HUES6 (cell line): ENCODE results near the gene RAB40C.

Source experiments
- H3K27ac ChIP-seq: 2 replicates; pipeline ENCODE4 v1.7.0; 2013; ENCODE audit warnings: low read depth, mild to moderate bottlenecking, low read length, inconsistent platforms
- H3K27me3 ChIP-seq: 2 replicates; pipeline ENCODE4 v1.6.1; 2013; ENCODE audit warnings: low read length; ENCODE audit not compliant: control insufficient read depth, insufficient read depth
- H3K36me3 ChIP-seq: 2 replicates; pipeline ENCODE4 v1.6.1; 2013; ENCODE audit warnings: low read length; ENCODE audit not compliant: control insufficient read depth, insufficient read depth
- H3K4me1 ChIP-seq: 2 replicates; pipeline ENCODE4 v1.6.1; 2013; ENCODE audit warnings: low read length; ENCODE audit not compliant: control insufficient read depth, insufficient read depth
- H3K4me3 ChIP-seq: 2 replicates; pipeline ENCODE4 v1.5.1; 2013; ENCODE audit warnings: low read depth, low read length
- H3K9ac ChIP-seq: one replicate; pipeline ENCODE4 v1.6.1; 2013; ENCODE audit warnings: mild to moderate bottlenecking, low read length
- H3K9me3 ChIP-seq: 2 replicates; pipeline ENCODE4 v1.6.1; 2013; ENCODE audit warnings: low read depth, low read length; ENCODE audit not compliant: control insufficient read depth, insufficient read depth

Gene RAB40C

DNA sequence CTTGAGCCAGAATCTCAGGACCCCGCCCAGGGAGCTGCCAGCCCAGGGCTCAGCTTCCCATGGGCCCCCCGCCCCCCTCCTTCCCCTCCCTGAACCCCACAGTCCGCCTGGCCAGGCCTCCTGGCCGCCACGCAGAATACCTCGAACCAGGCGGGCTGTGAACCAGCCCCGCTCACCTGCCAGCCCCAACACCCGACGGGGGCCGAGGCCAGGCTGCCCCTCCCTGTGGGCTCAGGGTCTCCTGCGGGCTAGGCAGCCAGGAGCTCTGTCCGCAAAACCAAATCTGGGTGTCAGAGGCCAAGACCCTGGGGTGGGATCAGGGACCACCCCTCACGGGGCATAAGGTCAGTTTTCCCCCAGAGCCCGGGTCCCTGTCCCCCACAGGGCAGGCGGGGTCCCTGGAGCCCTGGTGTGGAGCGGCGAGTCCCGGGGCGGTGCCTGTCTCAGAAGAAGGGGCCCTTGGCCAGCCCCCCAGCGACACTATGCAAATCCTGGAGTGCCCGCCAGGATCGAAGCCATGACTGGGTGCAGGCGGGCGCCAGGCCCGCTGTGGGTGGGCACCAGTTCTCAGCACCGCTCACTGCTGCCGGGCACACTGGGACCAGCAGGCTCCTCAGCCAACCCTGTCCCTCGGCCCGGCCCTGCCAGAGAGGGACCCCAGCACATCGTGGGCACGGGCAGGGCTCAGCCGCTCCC lies 36.1 kb upstream of the RAB40C start:
- H3K36me3 ChIP-seq: peaks cover 27% of the 10 kb centered on the region
- H3K9ac ChIP-seq: no peak overlapping the region
- H3K27me3 ChIP-seq: peaks cover 15% of the 10 kb centered on the region
- no peaks in the 10 kb centered on the region for H3K9me3 ChIP-seq
- no peaks in the 10 kb centered on the region for H3K4me1 ChIP-seq
- no peak overlapping the region for H3K27ac ChIP-seq
- no peak overlapping the region for H3K4me3 ChIP-seq

DNA sequence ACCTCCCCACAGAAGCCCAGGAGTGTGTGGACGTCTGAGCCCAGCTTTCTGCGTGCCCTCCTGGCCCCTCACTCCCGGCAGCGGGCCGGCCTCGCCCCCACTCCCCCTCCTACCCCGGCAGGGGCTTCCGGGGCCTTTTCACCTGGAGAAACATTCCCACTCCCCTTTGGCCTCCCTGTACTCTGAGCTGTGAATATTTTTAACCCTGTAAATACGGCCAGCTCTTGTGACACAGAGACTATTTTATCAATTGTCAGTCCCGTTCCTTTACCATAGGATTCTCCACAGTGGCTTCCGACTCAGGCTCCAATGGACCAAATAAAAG lies 35.6 kb upstream of the RAB40C start:
- no peak overlapping the region for H3K4me3 ChIP-seq
- no peak overlapping the region for H3K9ac ChIP-seq
- H3K36me3 ChIP-seq: peaks cover 26% of the 10 kb centered on the region

DNA sequence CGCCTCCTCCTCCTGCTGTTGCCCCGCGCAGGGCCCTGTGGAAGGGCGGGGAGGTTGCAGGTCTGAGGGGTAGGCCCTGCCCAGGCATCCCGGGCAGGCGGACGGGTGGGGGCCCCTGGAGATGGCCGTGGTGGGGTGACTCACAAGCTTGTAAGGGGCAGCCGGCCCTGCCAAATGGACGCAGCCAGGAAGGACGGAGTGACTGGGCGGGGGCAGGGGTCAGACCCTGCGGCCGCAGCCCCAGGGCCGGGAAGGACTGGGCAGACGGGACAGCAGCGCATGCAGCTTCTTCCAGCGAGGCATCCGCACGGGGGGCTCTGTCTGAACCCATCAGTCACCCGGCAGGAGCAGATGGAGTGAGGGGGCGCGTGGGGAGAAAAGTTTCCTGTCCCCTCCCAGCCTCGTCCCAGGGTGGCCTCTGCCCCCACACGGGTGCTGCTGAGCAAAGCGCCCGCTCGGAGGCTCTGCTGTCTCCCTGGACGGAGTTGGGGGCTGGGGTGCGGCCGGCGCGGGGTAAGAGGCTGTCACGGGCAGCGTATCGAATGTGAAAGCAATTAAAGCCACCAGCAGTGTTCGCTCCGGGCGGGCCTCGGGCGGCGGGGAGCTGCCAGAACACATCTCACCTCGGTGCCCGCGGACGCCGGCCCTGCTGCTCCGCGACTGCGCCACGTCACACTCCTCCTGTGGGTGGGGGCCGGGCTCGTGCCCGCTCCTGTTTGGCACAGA lies 35.1 kb upstream of the RAB40C start:
- Histone ChIP-seq H3K27ac (no peak overlapping the region), H3K4me1 (peaks cover 5% of the 10 kb centered on the region; the same call in 1 of the 2 replicates), H3K9me3 (no peaks in the 10 kb centered on the region), H3K27me3 (peaks cover 25% of the 10 kb centered on the region), H3K36me3 (peaks cover 24% of the 10 kb centered on the region), H3K4me3 (no peak overlapping the region), H3K9ac (no peak overlapping the region)

More for the DNA sequence above, 35.6 kb upstream of the RAB40C start:
- Histone ChIP-seq H3K9me3 (no peaks in the 10 kb centered on the region), H3K27me3 (peaks cover 20% of the 10 kb centered on the region), H3K4me1 (peaks cover under 1% of the 10 kb centered on the region; the same call in 1 of the 2 replicates), H3K27ac (no peak overlapping the region)

DNA sequence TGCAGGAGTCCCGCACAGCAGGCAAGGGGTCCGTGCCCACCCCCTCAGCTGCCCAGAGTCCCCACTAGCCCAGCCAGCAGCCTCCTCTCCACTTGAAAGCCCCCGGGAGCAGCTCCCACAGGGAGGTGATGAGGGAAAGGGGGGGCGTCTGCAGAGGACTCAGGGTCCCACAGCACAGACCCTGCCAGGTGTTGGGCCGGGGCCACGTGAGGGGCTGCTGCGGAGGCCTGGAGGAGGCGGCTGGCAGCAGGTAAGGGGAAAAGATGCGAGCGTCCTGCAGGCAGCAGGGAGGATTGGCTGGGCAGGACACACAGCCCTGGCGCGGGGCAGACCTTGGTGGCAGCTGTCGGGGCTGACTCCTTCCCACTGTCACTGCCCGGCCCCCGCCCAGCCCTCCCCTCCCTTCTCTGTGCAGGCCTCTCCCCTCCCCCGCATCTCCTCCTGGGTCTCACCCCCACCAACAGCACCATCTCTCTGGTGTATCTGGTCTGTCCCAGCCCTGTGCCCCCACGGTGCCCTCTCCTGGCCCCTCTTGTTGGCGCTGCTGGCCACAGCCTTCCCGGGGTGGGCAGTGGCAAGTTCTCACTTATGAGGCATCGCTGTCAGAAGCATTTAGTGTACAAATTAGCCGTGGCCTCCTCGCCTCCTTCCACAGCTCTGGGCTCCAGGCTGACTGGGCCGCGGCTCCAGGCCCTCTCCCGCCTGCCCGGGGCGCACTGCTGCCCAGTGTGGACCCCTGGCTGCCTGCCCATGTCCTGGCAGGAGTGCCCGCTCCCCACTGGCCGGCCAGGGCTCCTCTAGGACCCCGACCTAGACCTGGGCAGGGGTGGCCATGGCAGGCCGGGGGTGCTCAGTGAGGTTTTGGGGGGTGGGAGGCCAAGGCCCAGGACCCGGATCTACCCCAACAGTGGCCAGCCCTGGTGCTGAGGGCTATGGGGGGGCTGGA lies 34.1 kb upstream of the RAB40C start:
- no peak overlapping the region for H3K4me3 ChIP-seq
- peaks cover 5% of the 10 kb centered on the region; the same call in 1 of the 2 replicates for H3K4me1 ChIP-seq
- H3K27me3 ChIP-seq: peaks cover 32% of the 10 kb centered on the region
- H3K9me3 ChIP-seq: no peaks in the 10 kb centered on the region
- no peak overlapping the region for H3K27ac ChIP-seq
- peaks cover 22% of the 10 kb centered on the region for H3K36me3 ChIP-seq
- H3K9ac ChIP-seq: no peak overlapping the region

DNA sequence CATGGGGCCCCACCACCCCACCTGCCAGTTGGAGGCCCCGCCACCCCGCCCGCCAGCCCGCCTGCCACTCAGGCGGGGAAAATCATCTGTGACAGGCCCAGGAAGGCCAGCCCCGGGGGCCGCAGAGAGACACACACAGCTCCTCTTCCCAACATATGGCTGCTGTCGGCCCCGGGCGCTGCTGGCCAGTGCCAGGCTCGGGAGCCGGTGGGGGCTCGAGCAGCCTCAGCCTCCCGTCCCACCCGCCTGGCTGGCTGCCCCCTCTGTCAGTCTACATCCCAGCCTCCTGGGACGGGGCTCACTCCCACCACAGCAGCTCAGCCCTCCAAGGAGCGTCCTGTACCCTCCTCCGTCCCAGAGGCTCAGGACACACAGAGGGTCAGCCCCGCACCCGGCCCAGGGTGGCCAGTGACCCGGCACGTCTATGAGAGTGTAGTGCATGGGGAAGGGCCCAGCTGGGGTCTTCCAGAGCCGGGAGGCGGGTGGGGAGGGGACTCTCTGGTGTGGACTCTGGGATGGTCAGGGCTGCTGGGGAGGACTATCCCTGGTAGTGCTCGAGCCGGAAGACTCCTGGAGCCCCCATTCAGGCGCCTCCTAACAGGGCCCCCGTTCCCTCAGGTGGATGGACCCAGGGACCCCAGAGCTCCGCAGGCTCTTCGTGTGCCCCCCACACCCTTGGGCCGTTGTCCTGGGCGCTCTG lies 33.2 kb upstream of the RAB40C start:
- no peak overlapping the region for H3K27ac ChIP-seq
- H3K27me3 ChIP-seq: peaks cover 41% of the 10 kb centered on the region
- H3K36me3 ChIP-seq: peaks cover 17% of the 10 kb centered on the region
- H3K9me3 ChIP-seq: no peaks in the 10 kb centered on the region
- H3K9ac ChIP-seq: no peak overlapping the region
- H3K4me1 ChIP-seq: peaks cover 5% of the 10 kb centered on the region; the same call in 1 of the 2 replicates
- no peak overlapping the region for H3K4me3 ChIP-seq

DNA sequence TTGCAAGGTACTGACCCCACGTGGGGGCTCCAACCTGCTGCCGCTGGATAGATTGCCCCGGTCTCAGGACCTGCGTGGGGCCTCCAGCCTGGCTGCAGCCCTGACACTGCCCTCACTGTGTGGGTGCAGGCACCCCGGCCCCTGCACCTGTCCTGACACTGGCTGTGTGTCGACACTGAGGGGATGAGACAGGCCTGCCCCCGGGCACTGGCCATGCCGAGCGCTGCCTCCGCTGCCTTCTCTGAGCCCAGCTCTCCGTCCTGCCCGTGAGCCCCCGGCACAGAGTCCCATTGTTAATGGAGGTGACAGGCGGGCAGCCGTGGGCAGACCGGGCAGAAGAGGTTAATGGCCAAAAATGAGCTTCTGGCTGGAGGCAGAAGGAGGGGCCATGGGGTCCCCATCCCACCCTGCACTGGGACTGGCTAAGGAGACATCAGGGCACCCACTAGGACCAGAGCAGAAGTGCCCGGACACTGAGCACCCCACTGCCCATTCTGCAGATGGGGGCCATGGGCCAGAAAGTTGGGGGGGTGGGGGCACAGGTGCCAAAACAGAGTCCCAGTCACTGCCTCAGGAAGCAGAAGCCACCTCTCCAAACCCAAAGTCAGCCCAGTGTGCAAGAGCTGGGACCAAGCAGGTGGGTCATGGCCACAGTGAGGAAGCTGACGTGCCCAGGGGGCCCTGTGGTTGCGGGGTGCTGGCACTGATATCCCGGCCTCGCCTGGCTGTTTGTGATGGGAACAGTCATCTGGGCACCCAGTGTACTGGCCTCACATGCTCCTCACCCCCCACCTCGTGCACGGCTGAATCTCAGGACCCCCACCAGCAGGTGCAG lies 32.2 kb upstream of the RAB40C start:
- peaks cover 51% of the 10 kb centered on the region for H3K27me3 ChIP-seq
- H3K36me3 ChIP-seq: peaks cover 8% of the 10 kb centered on the region; the same call in 1 of the 2 replicates
- peaks cover 5% of the 10 kb centered on the region; the same call in 1 of the 2 replicates for H3K4me1 ChIP-seq
- no peak overlapping the region for H3K4me3 ChIP-seq
- H3K27ac ChIP-seq: no peak overlapping the region
- no peaks in the 10 kb centered on the region for H3K9me3 ChIP-seq
- H3K9ac ChIP-seq: no peak overlapping the region

DNA sequence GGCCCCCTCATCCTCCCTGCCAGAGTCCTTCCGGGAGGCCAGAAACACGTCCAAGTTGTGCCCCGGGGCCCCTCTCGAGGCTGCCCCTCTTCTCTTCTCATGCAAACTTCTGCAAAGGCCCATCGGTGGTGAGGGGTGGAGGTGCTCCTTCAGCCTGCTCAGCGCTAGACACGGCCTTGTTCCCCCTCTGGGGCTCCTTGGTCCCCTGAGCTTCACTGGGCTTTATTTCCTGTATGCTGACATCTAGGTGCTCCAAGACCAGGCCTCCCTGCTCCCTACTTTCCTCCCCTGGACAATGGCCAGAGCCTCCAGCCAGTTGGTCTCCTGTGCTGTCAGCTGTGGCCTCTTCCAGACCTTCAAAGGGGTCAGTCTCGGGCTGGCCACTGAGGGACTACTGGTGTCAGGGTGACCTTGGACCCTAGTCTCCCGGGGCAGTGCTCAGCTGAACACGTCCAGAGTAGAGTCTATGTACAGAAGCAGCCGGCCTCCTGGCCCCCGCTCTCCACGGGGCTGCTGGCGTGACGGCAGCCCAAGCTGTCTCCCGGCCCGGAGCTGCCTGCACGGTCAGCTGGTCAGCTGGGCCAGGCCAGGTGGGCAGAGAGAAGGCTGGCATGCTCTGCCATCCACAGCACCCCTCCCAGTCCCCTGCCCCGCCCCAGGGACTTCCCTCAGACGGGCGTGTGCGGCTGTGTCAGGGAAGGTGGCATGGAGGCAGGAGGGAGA lies 31.4 kb upstream of the RAB40C start:
- Histone ChIP-seq H3K9me3 (no peaks in the 10 kb centered on the region), H3K36me3 (peaks cover 3% of the 10 kb centered on the region; the same call in 1 of the 2 replicates), H3K4me1 (peaks cover 5% of the 10 kb centered on the region; the same call in 1 of the 2 replicates), H3K27me3 (peaks cover 52% of the 10 kb centered on the region), H3K27ac (no peak overlapping the region), H3K9ac (no peak overlapping the region), H3K4me3 (no peak overlapping the region)

DNA sequence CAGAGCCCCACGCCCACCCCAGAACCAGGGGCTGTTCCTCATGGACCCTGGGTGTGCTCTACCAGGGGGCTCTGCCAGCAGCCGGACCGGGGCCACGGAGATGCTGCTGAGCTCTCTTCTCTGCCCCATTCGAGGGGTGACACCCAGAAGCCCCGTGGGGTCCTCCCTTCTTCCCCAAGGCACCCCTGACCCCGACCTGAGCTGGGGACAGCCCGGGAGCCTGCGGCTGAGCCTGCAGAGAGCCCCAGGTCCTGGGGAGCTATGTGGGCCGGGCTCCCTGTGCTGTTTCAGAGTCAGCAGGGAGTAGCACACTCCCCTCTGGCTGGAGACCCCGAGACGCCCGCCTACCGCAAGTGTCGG lies 30.9 kb upstream of the RAB40C start:
- no peak overlapping the region for H3K27ac ChIP-seq
- no peak overlapping the region for H3K9ac ChIP-seq
- no peaks in the 10 kb centered on the region; the same call in 1 of the 2 replicates for H3K36me3 ChIP-seq
- peak overlapping the region; percentile 49; the same call in 1 of the 2 replicates for H3K4me3 ChIP-seq
- H3K9me3 ChIP-seq: no peaks in the 10 kb centered on the region
- H3K4me1 ChIP-seq: peaks cover 5% of the 10 kb centered on the region; the same call in 1 of the 2 replicates
- peaks cover 52% of the 10 kb centered on the region for H3K27me3 ChIP-seq

DNA sequence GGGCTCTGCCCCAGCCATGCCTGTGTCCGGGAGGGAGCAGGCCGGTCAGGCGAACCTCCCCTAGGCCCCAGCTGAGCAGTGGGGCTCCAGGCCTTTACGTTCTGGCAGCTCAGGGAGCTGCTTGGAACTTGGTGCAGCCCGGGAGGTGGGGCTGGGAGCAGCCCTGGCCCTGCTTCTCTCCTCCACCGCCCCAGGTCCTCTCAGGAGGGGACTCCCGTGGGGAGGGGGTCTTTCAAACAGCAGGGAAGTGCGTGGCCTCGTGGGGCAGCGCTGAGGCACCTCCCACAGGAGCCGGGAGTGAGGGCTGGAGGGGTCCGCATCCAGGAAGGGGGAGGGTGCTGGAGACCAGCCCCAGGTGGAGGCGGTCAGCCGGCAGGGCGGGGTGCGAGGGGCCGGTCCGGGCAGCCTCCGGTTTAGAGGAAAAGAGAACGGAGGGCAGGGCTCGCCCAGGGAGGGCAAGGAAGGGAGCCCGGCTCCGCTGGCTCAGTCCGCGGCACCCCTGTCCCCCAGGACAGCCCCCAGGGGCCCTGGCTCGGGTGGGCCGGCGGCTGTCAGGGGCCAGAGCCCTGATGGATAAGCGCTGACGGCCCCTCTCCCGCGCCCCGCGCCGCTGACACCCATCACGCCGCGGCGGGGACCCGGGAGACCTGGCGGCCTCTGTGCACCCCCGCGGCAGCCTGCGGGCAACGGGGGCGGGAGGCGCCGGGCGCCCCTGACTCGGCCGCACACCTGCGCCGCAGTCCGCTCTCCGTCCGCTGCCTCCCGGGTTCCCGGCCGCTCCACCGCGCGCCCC lies 30.3 kb upstream of the RAB40C start:
- H3K9ac ChIP-seq: no peak overlapping the region
- H3K9me3 ChIP-seq: no peaks in the 10 kb centered on the region
- no peaks in the 10 kb centered on the region for H3K36me3 ChIP-seq
- peak overlapping the region; percentile 49 for H3K4me3 ChIP-seq
- peaks cover 5% of the 10 kb centered on the region; the same call in 1 of the 2 replicates for H3K4me1 ChIP-seq
- peaks cover 52% of the 10 kb centered on the region for H3K27me3 ChIP-seq
- H3K27ac ChIP-seq: no peak overlapping the region
